A673 (cell line): ENCODE results near the gene ETV3. TPM values are rescaled to one million over a fixed set of nuclear protein-coding genes. Genes with fewer than 3 reads are reported as not detected.

ENCODE experiments used
- BruUV-seq: library from RNA; stranded (reverse); fragments of 400-500 nt; replicated peaks from 2 replicates; lab custom pipeline; 2021; lab: Mats Ljungman, UMichigan
- CTCF ChIA-PET: fragments of 300-600 bp; sonication (Branson Sonifier 250); formaldehyde crosslinking; loops from one replicate; lab custom pipeline; 2022; ENCODE audit warnings: antibody characterized with exemption; lab: Charles Lee
- POLR2A ChIA-PET: fragments of 300-600 bp; sonication (Branson Sonifier 250); formaldehyde crosslinking; loops from one replicate; lab custom pipeline; 2022; ENCODE audit warnings: antibody characterized with exemption; ENCODE audit not compliant: low non-redundant PET; lab: Charles Lee
- DNase-seq: peaks from one replicate; pipeline ENCODE4 v3.0.0-alpha.2; 2015; ENCODE audit warnings: low spot score
- H3K27ac ChIP-seq: fragments of 200-600 bp; sonication (generic); 2 replicates; pipeline ENCODE4 v1.5.1; 2016; ENCODE audit warnings: mixed run types, low read depth, mild to moderate bottlenecking, mixed read lengths, antibody characterized with exemption, low read length; ENCODE audit not compliant: poor library complexity, severe bottlenecking
- H3K27me3 ChIP-seq: fragments of 200-600 bp; sonication (generic); replicated peaks from 2 replicates; pipeline ENCODE4 v1.6.1; 2017; ENCODE audit warnings: mixed run types, low read depth, mild to moderate bottlenecking, mixed read lengths, antibody characterized with exemption, low read length; ENCODE audit not compliant: insufficient read depth, poor library complexity
- H3K36me3 ChIP-seq: fragments of 200-600 bp; sonication (generic); 2 replicates; pipeline ENCODE4 v1.6.1; 2016; ENCODE audit warnings: mixed run types, mild to moderate bottlenecking, mixed read lengths, antibody characterized with exemption, low read length; ENCODE audit not compliant: insufficient read depth, poor library complexity, severe bottlenecking
- H3K4me1 ChIP-seq: fragments of 200-600 bp; sonication (generic); 2 replicates; pipeline ENCODE4 v1.6.1; 2017; ENCODE audit warnings: mixed run types, mild to moderate bottlenecking, mixed read lengths, antibody characterized with exemption, low read length; ENCODE audit not compliant: insufficient read depth, poor library complexity, severe bottlenecking
- H3K4me3 ChIP-seq: fragments of 200-600 bp; sonication (generic); 2 replicates; pipeline ENCODE4 v1.5.1; 2016; ENCODE audit warnings: low read depth, mixed run types, mild to moderate bottlenecking, mixed read lengths, low read length; ENCODE audit not compliant: poor library complexity, severe bottlenecking
- H3K9me3 ChIP-seq: fragments of 200-600 bp; sonication (generic); 2 replicates; pipeline ENCODE4 v1.6.1; 2016; ENCODE audit warnings: mixed run types, low read depth, mild to moderate bottlenecking, mixed read lengths, antibody characterized with exemption, low read length; ENCODE audit not compliant: poor library complexity, severe bottlenecking
- EZH2 ChIP-seq: fragments of 200-600 bp; sonication (generic); IDR thresholded peaks from 2 replicates; pipeline ENCODE4 v1.6.1; 2017; ENCODE audit warnings: borderline replicate concordance, low read depth, mild to moderate bottlenecking, mixed read lengths, antibody characterized with exemption, low read length; ENCODE audit not compliant: poor library complexity, severe bottlenecking
- intact Hi-C: fragments of 100-400 bp; cut with micrococcal nuclease; formaldehyde crosslinking; loops from one replicate; pipeline ENCODE4 v1.10.0; 2022; ENCODE audit not compliant: unreplicated experiment
- total RNA-seq: library from RNA; stranded (reverse); gene quantifications from 2 replicates; pipeline ENCODE4 v1.2.3, GENCODE V29; 2021
- TF ChIP-seq, protein P1 (sequence below): fragments of 300-800, 200-600 bp; sonication (generic); conservative IDR thresholded peaks from 2 replicates; pipeline ENCODE4 v1.5.1; 2017; ENCODE audit warnings: low read depth, mild to moderate bottlenecking, antibody characterized with exemption, low read length, moderate library complexity, mixed read lengths

The ETV3 gene
- total RNA-seq, 1 experiment from 2014 or later = 46.1 TPM

DNA sequence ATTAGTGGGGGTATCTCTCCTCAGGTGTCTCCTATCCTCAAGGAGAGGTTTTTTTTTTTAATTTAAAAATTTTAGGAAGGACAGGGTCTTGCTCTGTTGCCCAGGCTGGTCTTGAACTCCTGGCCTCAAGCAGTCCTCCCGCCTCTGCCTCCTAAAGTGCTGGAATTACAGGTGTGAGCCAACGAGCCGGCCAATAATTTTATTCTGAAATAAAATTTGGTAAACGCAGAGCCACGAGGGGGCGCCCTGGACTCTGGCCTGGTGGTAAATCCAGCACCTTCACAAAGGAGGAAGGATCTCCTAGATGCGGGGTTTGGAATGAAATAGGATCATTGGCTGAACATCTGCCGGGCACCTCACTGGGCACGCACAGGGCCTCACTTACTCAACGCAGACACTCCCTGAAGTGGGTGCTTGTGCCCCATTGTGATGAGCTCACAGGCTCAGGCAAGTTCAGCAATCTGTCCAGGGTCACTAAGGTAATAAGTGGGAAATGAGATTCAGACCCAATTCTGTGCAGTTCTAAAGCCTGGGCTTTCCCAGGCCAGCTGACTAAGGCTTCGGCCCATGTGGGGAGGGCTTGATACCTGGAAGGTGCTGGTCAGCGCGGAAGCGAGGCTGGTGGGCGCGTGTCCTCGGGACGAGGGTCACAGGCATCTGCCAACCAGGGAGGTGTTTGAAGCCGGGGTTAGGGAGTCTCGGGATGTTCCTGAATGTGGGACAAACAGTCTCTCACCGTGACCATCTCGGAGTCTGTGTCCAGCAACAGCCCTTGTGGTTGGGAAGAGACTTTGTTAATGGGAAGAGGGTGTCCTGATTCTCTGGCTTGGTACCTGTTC lies 32.7 kb upstream of the ETV3 start:
- peak; percentile 73 for DNase-seq
- intact Hi-C loops = loop anchor here (5.0 kb wide), 1 partner anchor 321 kb away; no protein-coding TSS in a partner anchor
- Histone ChIP-seq H3K36me3 (no peaks in the 10 kb centered on the region), H3K27me3 (no peaks in the 10 kb centered on the region), H3K4me1 (no peaks in the 10 kb centered on the region), H3K4me3 (no peak overlapping the region), H3K27ac (no peak overlapping the region), H3K9me3 (no peaks in the 10 kb centered on the region)
- CTCF ChIA-PET = no interaction called here
- POLR2A ChIA-PET = no interaction called here
- no TSS peak for BruUV-seq
- TF ChIP-seq, protein P1, sequence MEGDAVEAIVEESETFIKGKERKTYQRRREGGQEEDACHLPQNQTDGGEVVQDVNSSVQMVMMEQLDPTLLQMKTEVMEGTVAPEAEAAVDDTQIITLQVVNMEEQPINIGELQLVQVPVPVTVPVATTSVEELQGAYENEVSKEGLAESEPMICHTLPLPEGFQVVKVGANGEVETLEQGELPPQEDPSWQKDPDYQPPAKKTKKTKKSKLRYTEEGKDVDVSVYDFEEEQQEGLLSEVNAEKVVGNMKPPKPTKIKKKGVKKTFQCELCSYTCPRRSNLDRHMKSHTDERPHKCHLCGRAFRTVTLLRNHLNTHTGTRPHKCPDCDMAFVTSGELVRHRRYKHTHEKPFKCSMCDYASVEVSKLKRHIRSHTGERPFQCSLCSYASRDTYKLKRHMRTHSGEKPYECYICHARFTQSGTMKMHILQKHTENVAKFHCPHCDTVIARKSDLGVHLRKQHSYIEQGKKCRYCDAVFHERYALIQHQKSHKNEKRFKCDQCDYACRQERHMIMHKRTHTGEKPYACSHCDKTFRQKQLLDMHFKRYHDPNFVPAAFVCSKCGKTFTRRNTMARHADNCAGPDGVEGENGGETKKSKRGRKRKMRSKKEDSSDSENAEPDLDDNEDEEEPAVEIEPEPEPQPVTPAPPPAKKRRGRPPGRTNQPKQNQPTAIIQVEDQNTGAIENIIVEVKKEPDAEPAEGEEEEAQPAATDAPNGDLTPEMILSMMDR = peak; percentile 82
- TF ChIP-seq EZH2 = no peak

DNA sequence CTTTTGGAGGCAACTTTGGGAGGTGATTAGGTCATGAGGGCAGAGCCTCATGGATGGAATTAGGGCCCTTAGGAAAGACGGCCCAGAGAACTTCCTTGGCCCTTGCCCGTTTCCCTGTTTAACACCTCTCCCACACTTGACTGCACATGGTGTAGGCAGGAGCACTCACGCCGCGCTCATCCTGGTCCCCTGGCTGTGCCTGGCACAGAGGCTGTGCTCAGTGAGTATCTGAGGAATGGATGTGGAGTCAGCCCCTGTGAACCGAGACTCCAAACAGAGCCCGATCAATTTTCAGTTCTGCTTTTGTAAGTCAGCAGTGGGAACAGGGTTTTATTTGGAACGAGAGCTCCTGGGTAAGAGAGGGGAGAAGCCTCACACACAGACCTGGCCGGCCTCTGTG lies 29.8 kb upstream of the ETV3 start:
- Histone ChIP-seq H3K4me3 (no peak overlapping the region), H3K36me3 (no peaks in the 10 kb centered on the region), H3K27me3 (no peaks in the 10 kb centered on the region), H3K27ac (no peak overlapping the region), H3K4me1 (peaks cover 3% of the 10 kb centered on the region), H3K9me3 (no peaks in the 10 kb centered on the region)
- ChIA-PET CTCF (interaction anchor here (0.7 kb wide), 1 partner anchor 384 kb away, joined by 3 read pairs; no protein-coding TSS in a partner anchor), POLR2A (no interaction called here)
- TF ChIP-seq EZH2 = no peak
- TF ChIP-seq, protein P1 = no peak
- no TSS peak for BruUV-seq
- intact Hi-C loops = no loop called here
- DNase-seq = no peak

DNA sequence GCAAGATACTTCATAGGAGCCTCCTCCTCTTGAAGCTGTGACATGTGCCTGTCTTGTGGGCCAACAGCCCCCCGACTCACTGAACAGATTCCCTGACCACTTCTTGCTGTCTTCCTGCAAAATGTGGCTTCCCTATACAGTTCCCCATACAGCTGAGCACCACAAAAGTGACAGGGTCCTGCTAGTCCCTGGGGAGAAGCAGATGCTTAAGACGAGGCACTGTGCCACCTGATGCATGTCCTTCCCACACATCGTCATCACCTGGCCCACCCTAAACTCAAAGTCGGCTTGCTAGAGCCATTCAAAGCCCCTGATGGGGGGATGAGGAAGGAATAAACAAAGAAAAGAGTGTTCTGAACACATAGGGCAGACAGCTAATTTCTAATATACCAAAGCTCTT lies 29.2 kb upstream of the ETV3 start:
- H3K27me3 ChIP-seq = no peaks in the 10 kb centered on the region
- intact Hi-C loops = no loop called here
- no peaks in the 10 kb centered on the region for H3K36me3 ChIP-seq
- no peak for DNase-seq
- H3K4me3 ChIP-seq = no peak overlapping the region
- ChIA-PET POLR2A (no interaction called here), CTCF (interaction anchor here (0.7 kb wide), 1 partner anchor 384 kb away, joined by 3 read pairs; no protein-coding TSS in a partner anchor)
- no peak overlapping the region for H3K27ac ChIP-seq
- TF ChIP-seq EZH2 = no peak
- TF ChIP-seq, protein P1 = no peak
- no peaks in the 10 kb centered on the region for H3K9me3 ChIP-seq
- peaks cover 3% of the 10 kb centered on the region for H3K4me1 ChIP-seq
- BruUV-seq = no TSS peak
